H9 (cell line): ENCODE data around the gene TDRD7. TPM values are rescaled to one million over a fixed set of nuclear protein-coding genes. Genes with fewer than 3 reads are reported as not detected.

Source experiments
- DNase-seq: peaks from one replicate; pipeline ENCODE4 v3.0.0-alpha.2; 2017
- H2AFZ ChIP-seq: one replicate; pipeline ENCODE4 v1.6.1; 2013; ENCODE audit warnings: mild to moderate bottlenecking, low read length, control low read depth, moderate library complexity
- H2AK5ac ChIP-seq: 2 replicates; pipeline ENCODE4 v1.6.1; 2013; ENCODE audit warnings: low read length, control low read depth, mixed read lengths; ENCODE audit not compliant: insufficient read length
- H2BK120ac ChIP-seq: one replicate; pipeline ENCODE4 v1.6.1; 2013; ENCODE audit warnings: low read depth, mild to moderate bottlenecking, low read length, control low read depth, inconsistent platforms; ENCODE audit not compliant: poor library complexity, severe bottlenecking
- H2BK12ac ChIP-seq: 2 replicates; pipeline ENCODE4 v1.6.1; 2013; ENCODE audit warnings: low read length, control low read depth, mixed read lengths, low read depth; ENCODE audit not compliant: insufficient read length
- H2BK15ac ChIP-seq: 2 replicates; pipeline ENCODE4 v1.6.1; 2013; ENCODE audit warnings: low read depth, low read length, control low read depth
- H2BK20ac ChIP-seq: one replicate; pipeline ENCODE4 v1.6.1; 2013; ENCODE audit warnings: low read depth, mild to moderate bottlenecking, low read length, control low read depth, inconsistent platforms; ENCODE audit not compliant: poor library complexity, severe bottlenecking
- H2BK5ac ChIP-seq: 2 replicates; pipeline ENCODE4 v1.6.1; 2013; ENCODE audit warnings: low read length, control low read depth, mixed read lengths; ENCODE audit not compliant: insufficient read length
- H3K14ac ChIP-seq: 2 replicates; pipeline ENCODE4 v1.6.1; 2013; ENCODE audit warnings: low read length, control low read depth; ENCODE audit not compliant: insufficient read depth
- H3K18ac ChIP-seq: 2 replicates; pipeline ENCODE4 v1.6.1; 2013; ENCODE audit warnings: low read depth, mild to moderate bottlenecking, mixed read lengths, low read length, control low read depth; ENCODE audit not compliant: insufficient read length
- H3K23ac ChIP-seq: 2 replicates; pipeline ENCODE4 v1.6.1; 2013; ENCODE audit warnings: low read length, control low read depth, mixed read lengths, low read depth; ENCODE audit not compliant: insufficient read length
- H3K23me2 ChIP-seq: 2 replicates; pipeline ENCODE4 v1.6.1; 2013; ENCODE audit warnings: low read depth, mild to moderate bottlenecking, mixed read lengths, low read length, control low read depth; ENCODE audit not compliant: insufficient read length, poor library complexity, severe bottlenecking
- H3K27ac ChIP-seq: 2 replicates; pipeline ENCODE4 v1.5.1; 2013; ENCODE audit warnings: low read length, control low read depth, mixed read lengths, low read depth; ENCODE audit not compliant: insufficient read length
- H3K27me3 ChIP-seq: 2 replicates; pipeline ENCODE4 v1.6.1; 2013; ENCODE audit warnings: low read length, control low read depth, inconsistent platforms; ENCODE audit not compliant: insufficient read depth
- H3K4ac ChIP-seq: 2 replicates; pipeline ENCODE4 v1.6.1; 2013; ENCODE audit warnings: low read depth, mild to moderate bottlenecking, control low read depth, inconsistent platforms, low read length, moderate library complexity
- H3K4me1 ChIP-seq: 2 replicates; pipeline ENCODE4 v1.6.1; 2013; ENCODE audit warnings: low read length, control low read depth, inconsistent platforms; ENCODE audit not compliant: insufficient read depth
- H3K4me2 ChIP-seq: 2 replicates; pipeline ENCODE4 v1.6.1; 2013; ENCODE audit warnings: low read length, control low read depth, mixed read lengths; ENCODE audit not compliant: insufficient read length, insufficient read depth
- H3K56ac ChIP-seq: 2 replicates; pipeline ENCODE4 v1.6.1; 2013; ENCODE audit warnings: low read depth, mild to moderate bottlenecking, mixed read lengths, low read length, control low read depth; ENCODE audit not compliant: insufficient read length
- H3K79me1 ChIP-seq: 2 replicates; pipeline ENCODE4 v1.6.1; 2013; ENCODE audit warnings: low read depth, mild to moderate bottlenecking, moderate library complexity, low read length, control low read depth, inconsistent platforms; ENCODE audit not compliant: insufficient read depth, poor library complexity, severe bottlenecking
- H3K79me2 ChIP-seq: 2 replicates; pipeline ENCODE4 v1.6.1; 2013; ENCODE audit warnings: low read length, control low read depth, inconsistent platforms; ENCODE audit not compliant: insufficient read depth
- H3K9ac ChIP-seq: 2 replicates; pipeline ENCODE4 v1.6.1; 2013; ENCODE audit warnings: low read length, control low read depth, mixed read lengths; ENCODE audit not compliant: insufficient read length; ENCODE audit errors: extremely low read depth
- H3K9me3 ChIP-seq: one replicate; pipeline ENCODE4 v1.6.1; 2013; ENCODE audit warnings: low read depth, low read length, inconsistent platforms; ENCODE audit not compliant: control insufficient read depth
- H3T11ph ChIP-seq: one replicate; pipeline ENCODE4 v1.6.1; 2013; ENCODE audit warnings: mild to moderate bottlenecking, low read length, control low read depth, inconsistent platforms
- H4K20me1 ChIP-seq: one replicate; pipeline ENCODE4 v1.6.1; 2013; ENCODE audit not compliant: control insufficient read depth, insufficient read length, insufficient read depth
- H4K5ac ChIP-seq: 2 replicates; pipeline ENCODE4 v1.6.1; 2013; ENCODE audit warnings: low read depth, mild to moderate bottlenecking, mixed read lengths, low read length, control low read depth; ENCODE audit not compliant: insufficient read length
- H4K8ac ChIP-seq: replicated peaks from 2 replicates; pipeline ENCODE4 v1.6.1; 2013; ENCODE audit warnings: low read length, control low read depth, mixed read lengths, low read depth; ENCODE audit not compliant: insufficient read length
- H4K91ac ChIP-seq: 2 replicates; pipeline ENCODE4 v1.6.1; 2013; ENCODE audit warnings: low read depth, mild to moderate bottlenecking, moderate library complexity, mixed read lengths, low read length, control low read depth; ENCODE audit not compliant: insufficient read length
- H3K27ac Mint-ChIP-seq, 3 experiments: 2 replicates in 2 of 3; 3 replicates in 1 of 3; pipeline ENCODE4 v1.8.0; 2020 to 2021; ENCODE audit warnings: mixed read lengths in 3 of 3, mild to moderate bottlenecking in 1 of 3, moderate library complexity in 1 of 3
- H3K27me3 Mint-ChIP-seq: 2 replicates; pipeline ENCODE4 v1.8.0; 2021; ENCODE audit warnings: low read depth, mild to moderate bottlenecking, moderate library complexity, mixed read lengths
- H3K36me3 Mint-ChIP-seq, 3 experiments: 2 replicates in 2 of 3; 3 replicates in 1 of 3; pipeline ENCODE4 v1.8.0; 2020 to 2021; ENCODE audit warnings: low read depth in 3 of 3, mixed read lengths in 3 of 3; ENCODE audit not compliant: insufficient read depth in 1 of 3
- H3K4me1 Mint-ChIP-seq, 2 experiments: 2 replicates each; pipeline ENCODE4 v1.8.0; 2020; ENCODE audit warnings: mixed read lengths in 2 of 2
- H3K4me3 Mint-ChIP-seq, 2 experiments: 2 replicates in 1 of 2; 3 replicates in 1 of 2; pipeline ENCODE4 v1.8.0; 2020 to 2021; ENCODE audit warnings: mild to moderate bottlenecking in 2 of 2, mixed read lengths in 2 of 2, moderate library complexity in 1 of 2
- H3K9me3 Mint-ChIP-seq, 2 experiments: 2 replicates in 1 of 2; 3 replicates in 1 of 2; pipeline ENCODE4 v1.8.0; 2020; ENCODE audit warnings: mild to moderate bottlenecking in 2 of 2, mixed read lengths in 2 of 2, moderate library complexity in 1 of 2
- WGBS: extraction: QIAGEN DNeasy Blood & Tissue Kit; methylation state at CpG from one replicate; pipeline ENCODE4 v1.1.7; 2013; ENCODE audit warnings: missing lambda C conversion rate, low lambda C conversion rate, mixed read lengths; ENCODE audit not compliant: insufficient read length; ENCODE audit errors: extremely low coverage; 5-methylcytosine and 5-hydroxymethylcytosine counted together
- total RNA-seq: library from RNA; stranded (reverse); gene quantifications from 2 replicates; pipeline ENCODE4 v1.2.1, GENCODE V29; 2021
- TF ChIP-seq, protein P1 (sequence below): fragments of 200-600 bp; sonication (generic); conservative IDR thresholded peaks from 3 replicates; pipeline ENCODE4 v1.8.0; 2021; ENCODE audit warnings: antibody characterized with exemption, mild to moderate bottlenecking

TDRD7 gene
- total RNA-seq, 1 experiment from 2014 or later, result 5.1 TPM

DNA sequence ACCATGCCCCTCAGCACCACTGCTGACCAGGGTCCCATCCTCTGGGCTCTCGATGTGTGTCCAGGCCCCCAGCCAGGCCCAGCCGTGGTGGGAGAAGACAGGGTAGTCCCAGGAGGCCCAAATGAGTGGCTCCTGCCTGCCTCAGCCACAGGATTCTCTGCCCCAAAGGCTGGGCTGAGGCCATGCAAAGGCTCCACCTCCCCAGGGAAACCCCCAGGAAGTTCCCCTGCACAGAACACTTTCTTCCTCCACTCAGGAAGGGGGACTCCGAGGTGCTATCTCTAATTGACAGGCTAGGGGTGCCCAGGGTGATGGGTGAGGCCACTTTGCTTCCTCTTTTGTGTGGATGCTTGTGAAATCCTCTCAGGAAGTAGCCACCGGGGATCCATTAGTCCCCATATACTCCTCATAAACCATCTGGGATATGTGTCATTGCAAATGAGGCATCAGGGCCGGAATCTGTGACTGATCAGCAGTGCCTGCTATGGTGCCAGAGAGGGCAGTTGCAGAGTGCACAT, 23.1 kb upstream of the TDRD7 start:
- Histone ChIP-seq H3K4me1 (no peaks in the 10 kb centered on the region; the same call in 1 of the 2 replicates), H3K9me3 (no peaks in the 10 kb centered on the region), H3K79me2 (no peaks in the 10 kb centered on the region), H3K23ac (no peak overlapping the region), H4K8ac (no peak overlapping the region), H2AK5ac (no peak overlapping the region), H2BK12ac (no peak overlapping the region), H3K27me3 (no peaks in the 10 kb centered on the region), H3K27ac (no peak overlapping the region), H2BK120ac (no peak overlapping the region), H3K4ac (no peak overlapping the region), H2BK5ac (no peak overlapping the region), H2AFZ (no peak overlapping the region), H3K9ac (no peak overlapping the region), H3K14ac (no peak overlapping the region), H3K18ac (no peak overlapping the region), H3T11ph (no peak overlapping the region), H3K4me2 (no peak overlapping the region), H4K5ac (no peak overlapping the region), H3K56ac (no peak overlapping the region), H2BK20ac (no peak overlapping the region), H3K23me2 (no peaks in the 10 kb centered on the region), H2BK15ac (no peak overlapping the region), H4K20me1 (no peaks in the 10 kb centered on the region), H4K91ac (no peak overlapping the region), H3K79me1 (no peaks in the 10 kb centered on the region)
- DNase-seq, result no peak
- TF ChIP-seq, protein P1, sequence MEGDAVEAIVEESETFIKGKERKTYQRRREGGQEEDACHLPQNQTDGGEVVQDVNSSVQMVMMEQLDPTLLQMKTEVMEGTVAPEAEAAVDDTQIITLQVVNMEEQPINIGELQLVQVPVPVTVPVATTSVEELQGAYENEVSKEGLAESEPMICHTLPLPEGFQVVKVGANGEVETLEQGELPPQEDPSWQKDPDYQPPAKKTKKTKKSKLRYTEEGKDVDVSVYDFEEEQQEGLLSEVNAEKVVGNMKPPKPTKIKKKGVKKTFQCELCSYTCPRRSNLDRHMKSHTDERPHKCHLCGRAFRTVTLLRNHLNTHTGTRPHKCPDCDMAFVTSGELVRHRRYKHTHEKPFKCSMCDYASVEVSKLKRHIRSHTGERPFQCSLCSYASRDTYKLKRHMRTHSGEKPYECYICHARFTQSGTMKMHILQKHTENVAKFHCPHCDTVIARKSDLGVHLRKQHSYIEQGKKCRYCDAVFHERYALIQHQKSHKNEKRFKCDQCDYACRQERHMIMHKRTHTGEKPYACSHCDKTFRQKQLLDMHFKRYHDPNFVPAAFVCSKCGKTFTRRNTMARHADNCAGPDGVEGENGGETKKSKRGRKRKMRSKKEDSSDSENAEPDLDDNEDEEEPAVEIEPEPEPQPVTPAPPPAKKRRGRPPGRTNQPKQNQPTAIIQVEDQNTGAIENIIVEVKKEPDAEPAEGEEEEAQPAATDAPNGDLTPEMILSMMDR, result no peak
- peaks cover 0 to 12% of the 10 kb centered on the region in 2 experiments; a peak in 3 of 5 replicates for H3K9me3 Mint-ChIP-seq
- H3K27me3 Mint-ChIP-seq, result peaks cover 3% of the 10 kb centered on the region
- no CpG with 5 or more reads among the region's 5 CpGs for WGBS
- no peak overlapping the region; a peak in 1 of 5 replicates for H3K4me3 Mint-ChIP-seq
- H3K4me1 Mint-ChIP-seq, result peaks cover 23 to 30% of the 10 kb centered on the region in 2 experiments
- H3K27ac Mint-ChIP-seq, result no peak overlapping the region
- no peaks in the 10 kb centered on the region; a peak in 1 of 7 replicates for H3K36me3 Mint-ChIP-seq
